Activated CD8-positive, alpha-beta memory T cell treated with anti-CD3 and anti-CD28 coated beads, Interleukin-2, amount 50 U/mL, for 4 hours (primary cell): ENCODE measurements around the gene GRK6.

Experiments
- DNase-seq: peaks from one replicate; pipeline ENCODE4 v3.0.0-alpha.2; 2020

Gene GRK6

DNA sequence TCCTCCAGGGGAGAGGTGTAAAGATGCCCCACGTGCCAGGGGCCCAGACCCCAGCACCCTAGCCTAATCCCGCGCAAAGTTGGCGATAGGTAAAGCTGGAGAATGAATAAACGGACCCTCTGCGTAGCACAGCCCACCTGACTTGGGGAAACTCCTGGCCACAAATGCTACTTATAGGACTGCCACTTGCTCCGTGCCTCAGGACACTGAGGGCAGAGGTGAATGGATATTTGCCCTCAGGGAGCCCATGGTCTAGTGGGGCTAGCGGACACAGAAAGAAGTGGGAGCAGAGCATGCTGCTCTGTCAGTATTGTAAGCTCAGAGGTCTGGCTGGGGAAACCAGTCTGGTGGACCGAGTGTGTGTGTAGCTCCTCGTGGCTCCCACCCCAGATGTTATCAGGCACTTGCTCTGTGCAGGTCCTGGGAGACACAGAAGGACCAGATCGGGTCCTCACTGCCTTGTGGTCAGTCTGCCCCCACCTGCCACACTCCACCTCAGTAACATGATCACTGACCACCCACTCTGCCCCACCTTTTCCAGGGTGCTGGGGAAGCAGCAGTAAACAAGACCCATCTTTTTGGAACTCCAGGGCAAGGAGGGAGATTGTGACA is 841 bp downstream of the GRK6 start:
- DNase-seq: no peak

DNA sequence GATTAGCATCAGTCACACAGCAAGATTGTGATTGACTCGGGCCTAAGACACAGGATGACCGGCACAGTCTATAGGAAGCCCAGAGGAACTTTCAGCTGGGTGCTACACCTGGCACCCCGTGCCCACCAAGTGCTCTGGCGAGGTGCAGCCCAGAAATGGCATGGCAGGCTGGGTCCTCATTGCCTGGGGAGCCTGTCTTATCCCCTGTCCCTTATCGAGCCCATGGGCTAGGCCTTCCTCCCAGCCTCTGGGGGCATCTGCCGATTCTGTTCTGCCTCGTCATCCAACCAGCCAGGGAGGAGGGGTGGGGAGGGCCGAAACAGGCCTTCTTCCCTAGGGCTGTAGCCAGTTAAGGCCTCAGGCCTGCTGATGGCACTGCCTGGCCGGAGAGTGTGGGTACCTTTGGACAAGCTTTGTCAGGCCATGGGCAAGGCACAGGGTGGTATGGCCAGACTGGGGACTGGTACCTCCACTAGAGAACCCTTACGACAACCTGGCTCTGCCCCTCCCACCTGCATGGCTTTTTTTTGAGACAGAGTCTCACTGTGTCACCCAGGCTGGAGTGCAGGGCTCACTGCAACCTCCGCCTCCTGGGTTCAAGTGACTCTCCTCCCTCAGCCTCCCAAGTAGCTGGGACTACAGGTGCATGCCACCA is 1.6 kb downstream of the GRK6 start:
- DNase-seq: no peak

GRCh38 chr5:177428574-177429217 is 2.2 kb downstream of the GRK6 start:
- DNase-seq: no peak

GRCh38 chr5:177429248-177430040 is 3.0 kb downstream of the GRK6 start:
- peak; percentile 84 for DNase-seq

- no peak for DNase-seq
Measured at GRCh38 chr5:177430140-177430951, 3.9 kb downstream of the GRK6 start.

DNA sequence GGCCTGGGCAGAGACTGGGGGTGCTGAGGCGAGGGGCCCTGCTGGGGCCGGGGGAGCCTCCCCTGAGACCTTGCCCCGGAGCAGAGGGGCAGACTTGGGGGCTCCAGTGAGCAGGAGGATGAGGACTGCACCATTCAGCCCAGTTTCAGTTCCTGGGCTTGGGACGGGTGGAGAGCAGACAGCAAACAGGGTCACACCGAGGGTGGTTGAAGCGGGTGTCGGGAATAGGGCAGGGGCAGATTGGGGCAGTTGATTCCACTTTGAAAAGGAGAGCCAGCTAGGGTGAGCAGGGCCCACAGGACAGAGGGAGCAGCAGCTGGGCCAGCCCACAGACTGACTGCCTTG is 4.5 kb downstream of the GRK6 start:
- DNase-seq: no peak

DNA sequence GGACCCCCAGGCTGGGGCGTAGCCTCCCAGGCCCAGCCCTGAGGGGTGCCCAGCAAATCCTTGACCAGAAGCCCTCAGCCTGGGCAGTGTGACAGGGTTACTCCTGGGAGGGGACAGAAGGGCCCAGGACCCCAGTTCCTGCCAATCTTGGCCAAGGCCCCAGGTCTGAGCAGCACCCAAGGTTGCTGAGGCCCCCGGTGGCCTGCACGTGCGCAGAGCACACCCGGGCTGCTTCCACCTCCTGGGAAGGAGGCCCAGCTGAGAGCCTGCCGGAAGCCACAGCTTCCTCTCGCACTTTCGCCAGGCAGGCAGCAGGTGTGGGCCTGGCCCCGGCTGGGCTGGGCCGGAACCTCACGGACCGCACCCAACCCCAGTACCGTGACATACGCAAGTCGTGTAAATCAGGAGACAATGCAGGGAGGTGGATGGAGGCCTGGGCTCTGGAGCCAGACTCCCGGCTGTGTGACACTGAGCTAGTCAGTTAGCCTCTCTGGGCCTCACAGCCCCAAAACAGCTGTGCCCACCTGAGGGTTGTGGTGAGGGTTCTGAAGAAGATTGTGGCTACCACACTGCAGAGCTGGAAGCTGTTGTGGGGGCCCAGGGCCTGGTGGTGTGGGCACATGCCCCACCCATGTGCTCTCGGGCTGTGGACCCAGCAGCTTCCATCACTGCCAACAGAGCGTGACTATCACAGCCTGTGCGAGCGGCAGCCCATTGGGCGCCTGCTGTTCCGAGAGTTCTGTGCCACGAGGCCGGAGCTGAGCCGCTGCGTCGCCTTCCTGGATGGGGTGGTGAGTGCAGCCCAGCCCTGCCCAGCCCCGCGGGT is 5.1 kb downstream of the GRK6 start:
- peak; percentile 45 for DNase-seq

DNA sequence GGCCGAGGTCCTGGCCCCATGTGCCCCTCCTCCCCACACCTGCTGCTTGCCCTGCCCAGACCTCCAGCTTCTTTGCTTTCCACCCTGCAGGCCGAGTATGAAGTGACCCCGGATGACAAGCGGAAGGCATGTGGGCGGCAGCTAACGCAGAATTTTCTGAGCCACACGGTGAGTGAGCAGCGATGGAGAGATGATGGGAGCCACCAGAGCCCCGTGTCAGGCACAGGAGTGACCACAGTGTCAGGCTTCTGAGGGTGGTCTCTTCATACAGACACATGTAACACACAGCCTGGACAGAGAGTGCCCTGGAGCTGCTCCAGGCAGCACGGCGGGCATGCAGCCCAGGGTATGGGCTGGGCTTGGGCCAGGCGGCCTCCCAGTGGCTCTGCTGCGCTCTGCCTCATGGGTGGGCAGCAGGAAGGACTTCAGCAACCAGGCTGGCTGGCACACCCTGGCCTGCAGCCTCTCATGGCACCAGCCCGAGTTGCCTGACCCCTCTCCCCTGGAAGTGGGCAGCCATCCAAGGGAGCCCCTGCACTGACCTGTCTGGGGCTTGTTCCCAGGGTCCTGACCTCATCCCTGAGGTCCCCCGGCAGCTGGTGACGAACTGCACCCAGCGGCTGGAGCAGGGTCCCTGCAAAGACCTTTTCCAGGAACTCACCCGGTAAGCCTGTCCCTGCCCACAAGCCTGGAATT is 5.8 kb downstream of the GRK6 start:
- no peak for DNase-seq

GRCh38 chr5:177432839-177433657 is 6.6 kb downstream of the GRK6 start:
- no peak for DNase-seq

DNA sequence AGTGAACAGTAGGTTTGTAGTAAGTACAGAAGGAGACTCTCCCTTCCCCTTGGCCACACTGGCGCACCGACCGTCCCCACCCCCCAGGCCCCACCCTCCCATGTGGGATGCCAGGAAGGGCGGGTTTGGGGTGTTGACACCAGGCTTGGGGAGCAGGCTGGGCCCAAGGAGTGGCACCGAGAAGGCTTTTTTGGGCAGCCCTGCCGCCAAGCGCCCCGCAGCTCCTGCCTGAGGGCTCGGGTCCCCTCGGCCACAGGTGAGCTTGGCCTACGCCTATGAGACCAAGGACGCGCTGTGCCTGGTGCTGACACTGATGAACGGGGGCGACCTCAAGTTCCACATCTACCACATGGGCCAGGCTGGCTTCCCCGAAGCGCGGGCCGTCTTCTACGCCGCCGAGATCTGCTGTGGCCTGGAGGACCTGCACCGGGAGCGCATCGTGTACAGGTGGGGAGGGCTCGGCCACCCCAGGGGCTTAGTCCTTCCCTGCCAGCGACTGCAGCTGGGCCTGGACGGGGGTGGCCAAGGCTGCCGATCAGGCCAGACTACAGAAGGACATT is 7.3 kb downstream of the GRK6 start:
- no peak for DNase-seq

GRCh38 chr5:177434437-177434836 is 8.0 kb downstream of the GRK6 start:
- peak; percentile 45 for DNase-seq

DNA sequence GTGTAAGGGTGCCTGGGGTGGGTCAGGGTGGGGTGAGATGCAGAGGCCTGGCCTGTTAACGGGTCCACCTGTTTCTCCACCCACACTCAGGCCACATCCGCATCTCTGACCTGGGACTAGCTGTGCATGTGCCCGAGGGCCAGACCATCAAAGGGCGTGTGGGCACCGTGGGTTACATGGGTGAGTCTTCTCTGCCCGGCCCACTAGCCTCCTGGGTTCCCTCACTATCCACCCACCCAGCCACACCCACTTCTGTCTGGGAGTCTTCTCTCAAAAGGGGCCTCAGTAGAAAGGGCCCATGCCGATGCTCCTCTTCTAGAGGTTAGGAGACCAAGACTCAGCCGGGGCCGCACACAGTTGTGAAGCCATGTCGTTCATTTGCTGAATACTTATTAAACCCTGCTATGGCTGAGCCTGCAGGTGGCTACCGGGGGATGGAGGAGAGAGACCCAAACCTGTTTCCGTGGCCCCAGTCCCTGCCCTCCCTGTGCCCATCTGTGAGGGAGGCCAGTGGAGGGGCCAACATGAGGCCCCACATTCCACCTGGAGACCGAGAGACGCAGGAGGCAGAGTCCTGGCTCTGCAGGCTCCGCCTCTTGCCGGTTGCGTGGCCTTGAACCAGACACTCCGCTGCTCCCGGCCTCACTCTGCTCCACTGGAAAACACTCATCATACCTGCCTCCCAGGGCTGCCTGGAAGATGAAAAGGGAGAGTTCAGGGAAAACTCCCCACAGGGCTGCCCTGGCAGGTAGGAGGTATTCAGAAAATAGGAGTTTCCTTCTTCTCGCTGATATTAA is 8.7 kb downstream of the GRK6 start:
- no peak for DNase-seq

GRCh38 chr5:177435847-177436536 is 9.5 kb downstream of the GRK6 start:
- DNase-seq: no peak

DNA sequence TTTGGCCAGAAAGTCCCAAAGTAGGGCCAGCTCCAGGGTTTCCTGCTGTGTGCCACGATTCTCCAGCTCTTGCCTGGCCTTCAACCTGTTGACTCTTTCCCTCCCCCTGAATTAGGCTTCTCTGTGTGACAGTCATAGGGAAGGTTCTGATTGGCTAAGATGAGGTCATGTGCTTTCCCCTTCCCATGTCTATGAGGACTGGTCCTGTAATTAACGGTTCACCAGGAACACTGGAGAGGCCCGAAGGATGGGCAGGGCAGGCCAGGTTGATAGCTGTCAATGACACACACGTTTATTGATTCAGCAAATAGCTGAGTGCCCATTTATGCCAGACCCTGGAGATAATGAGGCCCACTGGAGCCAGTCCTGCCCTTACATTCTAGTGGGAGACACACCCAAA is 11.1 kb downstream of the GRK6 start:
- no peak for DNase-seq

DNA sequence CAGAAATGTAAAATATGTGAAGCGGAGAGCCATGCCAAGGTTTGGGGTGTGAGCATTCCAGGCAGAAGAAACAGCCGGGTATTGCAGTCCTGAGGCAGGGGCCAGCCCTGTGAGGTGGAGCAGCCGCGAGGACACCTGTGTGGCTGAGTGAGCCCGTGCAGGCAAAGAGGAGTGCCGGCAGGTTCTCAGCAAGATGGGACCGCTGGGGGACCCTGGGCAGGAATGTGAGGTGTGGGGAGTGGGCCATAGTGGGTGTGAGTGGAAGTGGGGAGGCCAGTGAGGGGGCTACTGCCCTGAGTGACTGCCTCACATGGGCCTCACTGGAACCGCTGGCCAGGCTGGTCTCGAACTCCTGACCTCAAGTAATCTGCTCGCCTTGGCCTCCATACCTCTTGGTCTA is 12.0 kb downstream of the GRK6 start:
- no peak for DNase-seq

DNA sequence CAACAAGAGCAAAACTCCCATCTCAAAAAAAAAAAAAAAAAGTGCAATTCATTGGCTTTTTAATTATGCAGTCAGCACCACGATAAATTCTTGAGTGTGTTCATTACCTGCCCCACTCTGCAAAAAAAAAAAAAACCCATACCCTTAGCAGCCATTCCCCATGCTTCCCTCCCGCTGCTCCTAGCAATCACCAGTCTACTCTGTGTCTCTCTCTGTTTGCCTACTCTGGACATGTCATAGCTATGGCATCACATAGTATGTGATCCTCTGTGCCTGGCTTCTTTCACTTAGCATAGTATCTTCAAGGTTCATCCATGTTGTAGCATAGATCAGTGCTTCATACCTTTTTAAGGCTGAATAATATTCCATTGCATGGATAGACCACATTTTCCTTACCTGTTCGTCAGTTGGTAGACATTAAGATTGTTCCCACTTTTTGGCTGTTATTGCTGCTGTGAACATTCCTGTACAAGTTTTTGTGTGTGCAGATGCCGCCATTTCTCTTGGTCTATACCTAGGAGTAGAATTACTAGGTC is 13.1 kb downstream of the GRK6 start:
- DNase-seq: no peak

- DNase-seq: no peak
Measured at GRCh38 chr5:177440211-177440989, 13.9 kb downstream of the GRK6 start.
